HepG2 (cell line): ENCODE data around the gene ATRNL1. TPM values are rescaled to one million over a fixed set of nuclear protein-coding genes. Genes with fewer than 3 reads are reported as not detected.

Experiments used
- ATAC-seq: fragments of 200-7000 bp; cut with Tn5 transposase; 3 replicates; pipeline ENCODE4 v1.9.1; 2020; ENCODE audit warnings: mild to moderate bottlenecking, moderate library complexity
- BruUV-seq: library from RNA; stranded (reverse); fragments of 400-500 nt; replicated peaks from 2 replicates; lab custom pipeline; 2021; lab: Mats Ljungman, UMichigan
- CTCF ChIA-PET: fragments of 300-600 bp; formaldehyde crosslinking; extraction: SDS; loops from one replicate; lab custom pipeline; 2021; ENCODE audit warnings: low total read pairs, inconsistent platforms, low intra/inter-chr PET ratio; lab: Yijun Ruan, JAX
- POLR2A ChIA-PET: fragments of 350-600 bp; sonication (Branson Sonifier 250); formaldehyde crosslinking; loops from one replicate; lab custom pipeline; 2020; ENCODE audit warnings: antibody characterized with exemption, inconsistent platforms; lab: Yijun Ruan, JAX
- DNase-seq: peaks from one replicate; pipeline ENCODE4 v3.0.0-alpha.2; 2015; ENCODE audit warnings: low spot score
- FAIRE-seq: peaks from 3 replicates; lab custom pipeline; 2011; peaks lifted over from hg19 to GRCh38; lab: Jason Lieb, UNC
- H2AFZ ChIP-seq: one replicate; pipeline ENCODE4 v1.6.1; 2011; ENCODE audit warnings: low read length, inconsistent platforms
- H3K27ac ChIP-seq: fragments of 300-600 bp; 3 replicates; pipeline ENCODE4 v1.8.0; 2011; ENCODE audit warnings: mixed run types, mild to moderate bottlenecking, mixed read lengths, low read length, inconsistent platforms; ENCODE audit not compliant: insufficient read depth; ENCODE audit errors: extremely low read length
- H3K27me3 ChIP-seq, 2 experiments: fragments of 200-600 bp in 1 of 2; 2 replicates in 1 of 2; 3 replicates in 1 of 2; pipeline versions ENCODE4 v1.6.0 to v1.8.0; 2011; ENCODE audit warnings: low read length in 2 of 2, mild to moderate bottlenecking in 2 of 2, moderate library complexity in 2 of 2, inconsistent platforms in 1 of 2; ENCODE audit not compliant: insufficient read depth in 2 of 2, control insufficient read depth in 1 of 2
- H3K36me3 ChIP-seq, 2 experiments: fragments of 200-600 bp in 1 of 2; replicated peaks in 1 of 2; 2 replicates in 1 of 2; 3 replicates in 1 of 2; pipeline versions ENCODE4 v1.5.1 to v1.8.0; 2011; ENCODE audit warnings: low read length in 2 of 2, inconsistent platforms in 1 of 2; ENCODE audit not compliant: insufficient read depth in 2 of 2, control insufficient read depth in 1 of 2
- H3K4me1 ChIP-seq: 2 replicates; pipeline ENCODE4 v1.5.1; 2012; ENCODE audit warnings: low read length, inconsistent platforms; ENCODE audit not compliant: insufficient read depth
- H3K4me2 ChIP-seq: 2 replicates; pipeline ENCODE4 v1.6.0; 2011; ENCODE audit warnings: low read depth, low read length, inconsistent platforms
- H3K4me3 ChIP-seq, 3 experiments: fragments of 200-600 bp in 1 of 3; sonication (generic), shearing (Covaris generic) in 1 of 3; replicated peaks in 1 of 3; 2 replicates each; pipeline ENCODE4 v1.5.1; 2011 to 2016; ENCODE audit warnings: low read length in 3 of 3, inconsistent platforms in 2 of 3, low read depth in 2 of 3, mild to moderate bottlenecking in 2 of 3, control low read depth in 1 of 3, mixed read lengths in 1 of 3; ENCODE audit not compliant: insufficient read depth in 1 of 3
- H3K79me2 ChIP-seq: one replicate; pipeline ENCODE4 v1.6.1; 2011; ENCODE audit warnings: low read length, inconsistent platforms; ENCODE audit not compliant: insufficient read depth
- H3K9ac ChIP-seq: 2 replicates; pipeline ENCODE4 v1.6.0; 2011; ENCODE audit warnings: mild to moderate bottlenecking, low read depth, low read length, inconsistent platforms; ENCODE audit not compliant: insufficient read depth
- H3K9me3 ChIP-seq: 2 replicates; pipeline ENCODE4 v1.5.1; 2012; ENCODE audit warnings: mild to moderate bottlenecking, low read length
- H4K20me1 ChIP-seq: 2 replicates; pipeline ENCODE4 v1.6.0; 2011; ENCODE audit warnings: inconsistent platforms, mild to moderate bottlenecking, low read length, moderate library complexity; ENCODE audit not compliant: insufficient read depth
- DMAP1 ChIP-seq: IDR thresholded peaks from 2 replicates; pipeline ENCODE4 v1.6.1; 2016
- HNRNPK ChIP-seq: fragments of 200-400 bp; formaldehyde crosslinking; IDR thresholded peaks from 2 replicates; pipeline ENCODE4 v1.6.1; 2018; ENCODE audit warnings: low read length, low read depth, moderate library complexity, mild to moderate bottlenecking; ENCODE audit not compliant: poor library complexity, severe bottlenecking
- HOXA7 ChIP-seq: sonication (generic); formaldehyde crosslinking; IDR thresholded peaks from 2 replicates; pipeline ENCODE4 v1.8.1; 2022; ENCODE audit warnings: mild to moderate bottlenecking, missing genetic modification reagents, moderate library complexity
- JUND ChIP-seq: sonication (generic); formaldehyde crosslinking; IDR thresholded peaks from 2 replicates; pipeline ENCODE4 v1.8.0; 2022; ENCODE audit warnings: mild to moderate bottlenecking, missing genetic modification reagents
- RCOR2 ChIP-seq: IDR thresholded peaks from 2 replicates; pipeline ENCODE4 v1.6.1; 2016; ENCODE audit warnings: missing biosample characterization, missing genetic modification reagents
- SMAD9 ChIP-seq: sonication (generic); formaldehyde crosslinking; IDR thresholded peaks from 2 replicates; pipeline ENCODE4 v1.5.1; 2020; ENCODE audit warnings: mild to moderate bottlenecking, missing genetic modification reagents
- ZNF225 ChIP-seq: sonication (generic); formaldehyde crosslinking; IDR thresholded peaks from 2 replicates; pipeline ENCODE4 v1.4.0; 2020; ENCODE audit warnings: mild to moderate bottlenecking, missing genetic modification reagents
- ZNF616 ChIP-seq: sonication (generic); formaldehyde crosslinking; IDR thresholded peaks from 2 replicates; pipeline ENCODE4 v1.5.0; 2020; ENCODE audit warnings: low read depth, mild to moderate bottlenecking, missing genetic modification reagents
- ZNF737 ChIP-seq: sonication (generic); formaldehyde crosslinking; IDR thresholded peaks from 2 replicates; pipeline ENCODE4 v1.5.0; 2020; ENCODE audit warnings: missing genetic modification reagents, mild to moderate bottlenecking, borderline replicate concordance
- WGBS: methylation state at CpG from one replicate; pipeline ENCODE4 v1.1.6; 2017; ENCODE audit warnings: low lambda C conversion rate; 5-methylcytosine and 5-hydroxymethylcytosine counted together
- in situ Hi-C: cut with HindIII; loops from 2 replicates; pipeline ENCODE4 v1.10.0; 2017; ENCODE audit warnings: low pct_unique_long_range_greater_than_20kb; ENCODE audit not compliant: extremely low pct_ligation_motif_present
- intact Hi-C: fragments of 100-400 bp; cut with micrococcal nuclease; formaldehyde crosslinking; loops from one replicate; pipeline ENCODE4 v1.10.0; 2022; ENCODE audit not compliant: unreplicated experiment
- polyA plus RNA-seq, 8 experiments: library from polyadenylated mRNA; depleted of rRNA in 3 of 8; stranded (reverse) in 7 of 8; unstranded in 1 of 8; fragments of >200 nt; fragmentation: Illumina TruSeq in 4 of 8; extraction: Trizol in 4 of 8; gene quantifications; 2 replicates each; pipeline versions ENCODE4 v1.2.1 to v1.2.3, GENCODE V29; 2011 to 2016; ENCODE audit warnings: low read depth in 4 of 8, missing spikeins in 1 of 8, mixed read lengths in 1 of 8; ENCODE audit not compliant: insufficient read depth in 1 of 8
- total RNA-seq, 5 experiments: library from RNA; depleted of rRNA; stranded (reverse); fragments of >200 nt; fragmentation: Illumina TruSeq; extraction: Trizol; gene quantifications; 2 replicates each; pipeline ENCODE4 v1.2.3, GENCODE V29; 2016; ENCODE audit warnings: low read depth in 1 of 5
- TF ChIP-seq, protein P1 (sequence below): sonication (generic); formaldehyde crosslinking; IDR thresholded peaks from 2 replicates; pipeline ENCODE4 v1.4.0; 2020; ENCODE audit warnings: missing genetic modification reagents, mild to moderate bottlenecking, borderline replicate concordance

Gene ATRNL1
- total and polyA plus RNA-seq, 2 of the 13 experiments (the other 11 are each of a cell fraction or from before 2014, with no cell fraction given): 0.04 TPM; not detected in 1

DNA sequence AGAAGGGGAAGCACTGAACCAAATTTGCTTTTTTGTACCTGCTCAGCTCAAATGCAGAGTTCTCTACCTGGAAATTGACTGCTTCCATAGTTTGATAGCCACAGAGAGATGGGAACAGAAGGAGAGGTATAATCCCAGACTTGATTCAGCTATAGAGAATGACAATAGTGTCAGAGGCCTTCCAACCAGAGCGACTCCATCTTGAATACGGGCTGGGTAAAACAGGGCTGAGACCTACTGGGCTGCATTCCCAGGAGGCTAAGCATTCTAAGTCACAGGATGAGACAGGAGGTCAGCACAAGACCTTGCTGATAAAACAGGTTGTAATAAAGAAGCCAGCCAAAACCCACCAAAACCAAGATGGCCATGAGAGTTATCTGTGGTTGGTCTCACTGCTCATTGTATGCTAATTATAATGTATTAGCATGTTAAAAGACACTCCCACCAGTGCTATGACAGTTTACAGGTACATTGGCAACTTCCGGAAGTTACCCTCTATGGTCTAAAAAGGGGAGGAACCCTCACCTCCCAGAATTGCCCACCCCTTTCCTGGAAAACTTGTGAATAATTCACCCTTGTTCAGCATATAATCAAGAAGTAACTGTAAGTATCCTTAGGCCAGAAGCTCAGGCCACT is 42.7 kb upstream of the ATRNL1 start:
- in situ Hi-C loops (no loop called here), intact Hi-C loops (no loop called here)
- Histone ChIP-seq H3K9ac (no peak overlapping the region), H2AFZ (no peak overlapping the region), H3K27me3 (no peaks in the 10 kb centered on the region), H4K20me1 (no peaks in the 10 kb centered on the region), H3K79me2 (no peaks in the 10 kb centered on the region), H3K9me3 (no peaks in the 10 kb centered on the region), H3K4me2 (no peak overlapping the region), H3K4me3 (no peak overlapping the region), H3K4me1 (peaks cover 17% of the 10 kb centered on the region), H3K36me3 (no peaks in the 10 kb centered on the region), H3K27ac (no peak overlapping the region)
- POLR2A ChIA-PET: no interaction called here
- TF ChIP-seq HOXA7 (CRISPR knock-in tag) (no peak), JUND (CRISPR knock-in tag) (no peak), HNRNPK (no peak), RCOR2 (CRISPR knock-in tag) (no peak), DMAP1 (CRISPR knock-in tag) (no peak), SMAD9 (no peak), ZNF616 (CRISPR knock-in tag) (no peak), ZNF225 (no peak), ZNF737 (CRISPR knock-in tag) (no peak)
- TF ChIP-seq, protein P1, sequence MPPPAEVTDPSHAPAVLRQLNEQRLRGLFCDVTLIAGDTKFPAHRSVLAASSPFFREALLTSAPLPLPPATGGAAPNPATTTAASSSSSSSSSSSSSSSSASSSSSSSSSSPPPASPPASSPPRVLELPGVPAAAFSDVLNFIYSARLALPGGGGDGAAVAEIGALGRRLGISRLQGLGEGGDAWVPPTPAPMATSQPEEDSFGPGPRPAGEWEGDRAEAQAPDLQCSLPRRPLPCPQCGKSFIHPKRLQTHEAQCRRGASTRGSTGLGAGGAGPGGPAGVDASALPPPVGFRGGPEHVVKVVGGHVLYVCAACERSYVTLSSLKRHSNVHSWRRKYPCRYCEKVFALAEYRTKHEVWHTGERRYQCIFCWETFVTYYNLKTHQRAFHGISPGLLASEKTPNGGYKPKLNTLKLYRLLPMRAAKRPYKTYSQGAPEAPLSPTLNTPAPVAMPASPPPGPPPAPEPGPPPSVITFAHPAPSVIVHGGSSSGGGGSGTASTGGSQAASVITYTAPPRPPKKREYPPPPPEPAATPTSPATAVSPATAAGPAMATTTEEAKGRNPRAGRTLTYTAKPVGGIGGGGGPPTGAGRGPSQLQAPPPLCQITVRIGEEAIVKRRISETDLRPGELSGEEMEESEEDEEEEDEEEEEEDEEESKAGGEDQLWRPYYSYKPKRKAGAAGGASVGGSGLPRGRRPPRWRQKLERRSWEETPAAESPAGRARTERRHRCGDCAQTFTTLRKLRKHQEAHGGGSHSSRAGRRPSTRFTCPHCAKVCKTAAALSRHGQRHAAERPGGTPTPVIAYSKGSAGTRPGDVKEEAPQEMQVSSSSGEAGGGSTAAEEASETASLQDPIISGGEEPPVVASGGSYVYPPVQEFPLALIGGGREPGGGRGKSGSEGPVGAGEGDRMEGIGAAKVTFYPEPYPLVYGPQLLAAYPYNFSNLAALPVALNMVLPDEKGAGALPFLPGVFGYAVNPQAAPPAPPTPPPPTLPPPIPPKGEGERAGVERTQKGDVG (CRISPR knock-in tag): no peak
- BruUV-seq: no TSS peak
- ATAC-seq (no peak), DNase-seq (no peak), FAIRE-seq (no peak)
- whole genome bisulfite sequencing: 72% methylated on average over 3 of the region's 3 CpGs
- CTCF ChIA-PET: no interaction called here
